Activated CD8-positive, alpha-beta T cell treated with anti-CD3 and anti-CD28 coated beads for 36 hours (primary cell): ENCODE data around the gene CUBN. TPM values are rescaled to one million over a fixed set of nuclear protein-coding genes. Genes with fewer than 3 reads are reported as not detected.

Experiments used
- ATAC-seq: fragments of 200-7000 bp; cut with Tn5 transposase; one replicate; pipeline ENCODE4 v1.10.0; 2021; ENCODE audit warnings: mild to moderate bottlenecking, moderate library complexity
- CTCF ChIA-PET: fragments of 350-600 bp; sonication (Branson Sonifier 250); formaldehyde crosslinking; loops from one replicate; lab custom pipeline; 2021; ENCODE audit warnings: antibody characterized with exemption; lab: Charles Lee
- POLR2A ChIA-PET: fragments of 350-600 bp; sonication (Branson Sonifier 250); formaldehyde crosslinking; loops from one replicate; lab custom pipeline; 2021; ENCODE audit warnings: antibody characterized with exemption; lab: Charles Lee
- DNase-seq: peaks from one replicate; pipeline ENCODE4 v3.0.0-alpha.2; 2020
- H3K27ac Mint-ChIP-seq: one replicate; pipeline ENCODE4 v1.8.0; 2021; ENCODE audit warnings: mild to moderate bottlenecking, mixed read lengths
- H3K27me3 Mint-ChIP-seq: one replicate; pipeline ENCODE4 v1.8.0; 2021; ENCODE audit warnings: mixed read lengths
- H3K36me3 Mint-ChIP-seq: one replicate; pipeline ENCODE4 v1.8.0; 2021; ENCODE audit warnings: low read depth, mixed read lengths
- H3K4me1 Mint-ChIP-seq: one replicate; pipeline ENCODE4 v1.8.0; 2021; ENCODE audit warnings: low read depth, mixed read lengths
- H3K4me3 Mint-ChIP-seq: one replicate; pipeline ENCODE4 v1.8.0; 2021; ENCODE audit warnings: mild to moderate bottlenecking, moderate library complexity, mixed read lengths
- H3K9me3 Mint-ChIP-seq: one replicate; pipeline ENCODE4 v1.8.0; 2021; ENCODE audit warnings: mixed read lengths
- CTCF ChIP-seq: fragments of 200-600 bp; IDR thresholded peaks from one replicate; pipeline ENCODE4 v1.8.0; 2022; ENCODE audit warnings: antibody characterized with exemption, mild to moderate bottlenecking
- intact Hi-C: fragments of 100-400 bp; cut with micrococcal nuclease; formaldehyde crosslinking; loops from one replicate; pipeline ENCODE4 v1.10.0; 2022
- total RNA-seq, 2 experiments: library from RNA; stranded (reverse); gene quantifications; one replicate each; pipeline ENCODE4 v1.2.3, GENCODE V29; 2021

Gene CUBN
- total RNA-seq, 2 experiments from 2014 or later = 0.38 to 0.65 TPM

- Mint-ChIP-seq H3K27me3 (no peaks in the 10 kb centered on the region), H3K27ac (no peak overlapping the region), H3K4me1 (peaks cover 13% of the 10 kb centered on the region), H3K36me3 (peaks cover 4% of the 10 kb centered on the region), H3K9me3 (no peaks in the 10 kb centered on the region), H3K4me3 (no peak overlapping the region)
- CTCF ChIA-PET = no interaction called here
- intact Hi-C loops = no loop called here
- DNase-seq (no peak), ATAC-seq (peak; percentile 58)
- POLR2A ChIA-PET = interaction anchor here (0.6 kb wide), 1 partner anchor 85 kb away, joined by 3 read pairs; no protein-coding TSS in a partner anchor
- TF ChIP-seq CTCF = no peak
Observed at GRCh38 chr10:16910793-16911164, 218.8 kb downstream of the CUBN start.

- TF ChIP-seq CTCF = no peak
- intact Hi-C loops = no loop called here
- ATAC-seq (peak; percentile 39), DNase-seq (no peak)
- H3K27ac Mint-ChIP-seq = no peak overlapping the region
- H3K9me3 Mint-ChIP-seq = no peaks in the 10 kb centered on the region
- H3K4me1 Mint-ChIP-seq = peaks cover 13% of the 10 kb centered on the region
- CTCF ChIA-PET = no interaction called here
- H3K4me3 Mint-ChIP-seq = no peak overlapping the region
- H3K27me3 Mint-ChIP-seq = no peaks in the 10 kb centered on the region
- POLR2A ChIA-PET = no interaction called here
- peaks cover 4% of the 10 kb centered on the region for H3K36me3 Mint-ChIP-seq
Observed at GRCh38 chr10:16909961-16910792, 219.4 kb downstream of the CUBN start.

- ATAC-seq (no peak), DNase-seq (no peak)
- Mint-ChIP-seq H3K27ac (no peak overlapping the region), H3K36me3 (peaks cover 4% of the 10 kb centered on the region), H3K4me3 (no peak overlapping the region), H3K9me3 (no peaks in the 10 kb centered on the region), H3K4me1 (peaks cover 13% of the 10 kb centered on the region), H3K27me3 (no peaks in the 10 kb centered on the region)
- no peak for TF ChIP-seq CTCF
- ChIA-PET POLR2A (no interaction called here), CTCF (no interaction called here)
- intact Hi-C loops = no loop called here
Observed at GRCh38 chr10:16909271-16909767, 220.3 kb downstream of the CUBN start.

- DNase-seq (no peak), ATAC-seq (peak; percentile 40)
- Mint-ChIP-seq H3K4me3 (no peak overlapping the region), H3K27ac (no peak overlapping the region), H3K4me1 (peaks cover 17% of the 10 kb centered on the region), H3K27me3 (no peaks in the 10 kb centered on the region), H3K36me3 (peaks cover 3% of the 10 kb centered on the region), H3K9me3 (no peaks in the 10 kb centered on the region)
- intact Hi-C loops = no loop called here
- ChIA-PET CTCF (no interaction called here), POLR2A (no interaction called here)
- no peak for TF ChIP-seq CTCF
Observed at GRCh38 chr10:16907687-16908086, 221.9 kb downstream of the CUBN start.

GRCh38 chr10:16905320-16905719 lies 224.3 kb downstream of the CUBN start:
- ATAC-seq (no peak), DNase-seq (no peak)
- Mint-ChIP-seq H3K9me3 (no peaks in the 10 kb centered on the region), H3K27me3 (no peaks in the 10 kb centered on the region), H3K36me3 (no peaks in the 10 kb centered on the region), H3K4me1 (peaks cover 14% of the 10 kb centered on the region), H3K27ac (no peak overlapping the region), H3K4me3 (no peak overlapping the region)
- intact Hi-C loops = no loop called here
- ChIA-PET POLR2A (interaction anchor here (0.6 to 1.1 kb wide), 3 partner anchors 13 to 91 kb away, joined by 3 to 4 read pairs (median 4); no protein-coding TSS in a partner anchor), CTCF (no interaction called here)
- TF ChIP-seq CTCF = no peak
